ENCODE data around the gene FBXL19. TPM values are rescaled to one million over a fixed set of nuclear protein-coding genes. Genes with fewer than 3 reads are reported as not detected.

The FBXL19 gene
- total RNA-seq, 2 experiments from 2014 or later: 16.1 to 34.8 TPM

DNA sequence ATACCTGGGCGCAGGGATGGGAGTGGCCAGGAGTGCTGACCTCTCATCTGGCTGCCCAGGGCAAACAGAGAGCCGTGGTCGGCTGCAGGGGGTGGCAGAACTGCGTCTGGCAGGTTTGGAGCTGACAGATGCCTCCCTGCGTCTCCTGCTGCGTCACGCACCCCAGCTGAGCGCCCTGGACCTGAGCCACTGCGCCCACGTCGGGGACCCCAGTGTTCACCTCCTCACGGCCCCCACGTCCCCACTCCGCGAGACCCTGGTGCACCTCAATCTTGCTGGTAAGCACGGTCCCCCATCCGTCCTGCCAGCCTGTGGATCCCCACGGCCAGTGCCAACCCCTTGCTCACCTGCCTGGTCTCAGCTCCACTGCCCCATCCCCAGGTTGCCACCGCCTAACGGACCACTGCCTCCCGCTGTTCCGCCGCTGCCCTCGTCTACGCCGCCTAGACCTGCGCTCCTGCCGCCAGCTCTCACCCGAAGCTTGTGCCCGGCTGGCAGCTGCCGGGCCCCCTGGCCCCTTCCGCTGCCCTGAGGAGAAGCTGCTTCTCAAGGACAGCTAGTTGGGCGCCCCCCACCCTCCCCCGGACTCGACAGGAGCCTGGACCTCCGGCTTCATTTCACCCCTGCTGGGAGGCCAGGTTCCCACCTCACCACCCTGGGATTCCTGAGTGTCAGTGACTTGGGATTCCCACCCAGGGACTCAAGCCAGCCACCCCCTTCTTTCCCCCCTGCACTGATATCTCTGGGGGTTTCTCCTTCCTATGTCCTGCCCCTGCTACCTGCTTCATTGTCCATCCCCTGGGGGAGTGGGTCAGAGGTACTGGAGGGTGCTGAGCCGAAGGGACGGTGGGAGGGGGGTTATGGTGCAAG is 23.5 kb downstream of the FBXL19 start:
- Histone ChIP-seq H3K4me3 (ENCODE audit: low read depth, low read length, poor library complexity, severe bottlenecking) (no peak overlapping the region), H3K9me3 (ENCODE audit: low read length) (no peaks in the 10 kb centered on the region), H2AFZ (ENCODE audit: low read length) (no peak overlapping the region), H3K79me2 (ENCODE audit: insufficient read depth, low read depth, low read length) (no peaks in the 10 kb centered on the region), H3K4me2 (ENCODE audit: low read length) (no peak overlapping the region), H3K4me1 (ENCODE audit: insufficient read depth, low read length, poor library complexity, severe bottlenecking) (peaks cover 29% of the 10 kb centered on the region), H3K27ac (ENCODE audit: low read depth, low read length, poor library complexity, severe bottlenecking) (no peak overlapping the region), H3K9me2 (ENCODE audit: insufficient read depth, low read length) (no peaks in the 10 kb centered on the region), H3K36me3 (ENCODE audit: insufficient read depth, low read length) (peaks cover 26% of the 10 kb centered on the region), H4K20me1 (ENCODE audit: insufficient read depth, low read length) (no peaks in the 10 kb centered on the region)
- no peak for DNase-seq (ENCODE audit: low spot score)
- ChIA-PET POLR2A (interaction anchor here (0.6 kb wide), 1 partner anchor 233 kb away, joined by 3 read pairs; the partner anchor contains the start of gene FUS), CTCF (ENCODE audit: unreplicated experiment) (interaction anchor here (0.6 kb wide), 1 partner anchor 179 kb away, joined by 3 read pairs; no protein-coding TSS in a partner anchor)
- BruUV-seq (replicated peaks): no TSS peak
- intact Hi-C loops (cut with micrococcal nuclease; ENCODE audit: unreplicated experiment): no loop called here
- no peak for TF ChIP-seq EZH2phosphoT487 (IDR thresholded peaks at IDR 0.05; ENCODE audit: borderline replicate concordance, low read depth, low read length)

DNA sequence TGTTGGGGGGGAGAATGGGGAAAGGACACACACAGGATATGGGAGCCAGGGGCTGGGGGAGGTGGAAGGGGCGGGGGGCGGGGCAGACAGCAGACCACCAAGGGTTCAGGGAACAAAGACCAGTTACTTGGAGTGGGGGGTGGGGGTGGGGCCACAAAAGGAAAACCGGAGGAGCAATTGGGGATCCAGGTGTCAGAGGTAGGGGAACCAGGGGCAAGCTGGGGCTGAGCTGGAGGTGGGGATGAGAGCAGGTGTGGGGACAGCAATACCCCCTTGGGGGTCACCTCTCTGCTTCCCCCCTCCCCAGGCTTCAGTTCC is 24.1 kb downstream of the FBXL19 start:
- no peaks in the 10 kb centered on the region for H3K79me2 ChIP-seq (ENCODE audit: insufficient read depth, low read depth, low read length)
- H3K9me3 ChIP-seq (ENCODE audit: low read length): no peaks in the 10 kb centered on the region
- no peak overlapping the region for H3K27ac ChIP-seq (ENCODE audit: low read depth, low read length, poor library complexity, severe bottlenecking)
- no peaks in the 10 kb centered on the region for H3K9me2 ChIP-seq (ENCODE audit: insufficient read depth, low read length)
- H3K4me2 ChIP-seq (ENCODE audit: low read length): no peak overlapping the region
- no peak overlapping the region for H2AFZ ChIP-seq (ENCODE audit: low read length)
- peaks cover 24% of the 10 kb centered on the region for H3K4me1 ChIP-seq (ENCODE audit: insufficient read depth, low read length, poor library complexity, severe bottlenecking)
- ChIA-PET CTCF (ENCODE audit: unreplicated experiment) (no interaction called here), POLR2A (no interaction called here)
- H3K4me3 ChIP-seq (ENCODE audit: low read depth, low read length, poor library complexity, severe bottlenecking): no peak overlapping the region
- H3K36me3 ChIP-seq (ENCODE audit: insufficient read depth, low read length): peaks cover 21% of the 10 kb centered on the region
- no peaks in the 10 kb centered on the region for H4K20me1 ChIP-seq (ENCODE audit: insufficient read depth, low read length)
- TF ChIP-seq, protein P1, sequence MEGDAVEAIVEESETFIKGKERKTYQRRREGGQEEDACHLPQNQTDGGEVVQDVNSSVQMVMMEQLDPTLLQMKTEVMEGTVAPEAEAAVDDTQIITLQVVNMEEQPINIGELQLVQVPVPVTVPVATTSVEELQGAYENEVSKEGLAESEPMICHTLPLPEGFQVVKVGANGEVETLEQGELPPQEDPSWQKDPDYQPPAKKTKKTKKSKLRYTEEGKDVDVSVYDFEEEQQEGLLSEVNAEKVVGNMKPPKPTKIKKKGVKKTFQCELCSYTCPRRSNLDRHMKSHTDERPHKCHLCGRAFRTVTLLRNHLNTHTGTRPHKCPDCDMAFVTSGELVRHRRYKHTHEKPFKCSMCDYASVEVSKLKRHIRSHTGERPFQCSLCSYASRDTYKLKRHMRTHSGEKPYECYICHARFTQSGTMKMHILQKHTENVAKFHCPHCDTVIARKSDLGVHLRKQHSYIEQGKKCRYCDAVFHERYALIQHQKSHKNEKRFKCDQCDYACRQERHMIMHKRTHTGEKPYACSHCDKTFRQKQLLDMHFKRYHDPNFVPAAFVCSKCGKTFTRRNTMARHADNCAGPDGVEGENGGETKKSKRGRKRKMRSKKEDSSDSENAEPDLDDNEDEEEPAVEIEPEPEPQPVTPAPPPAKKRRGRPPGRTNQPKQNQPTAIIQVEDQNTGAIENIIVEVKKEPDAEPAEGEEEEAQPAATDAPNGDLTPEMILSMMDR (conservative IDR thresholded peaks at IDR 0.05; ENCODE audit: low read length): no peak
- TF ChIP-seq EZH2phosphoT487 (IDR thresholded peaks at IDR 0.05; ENCODE audit: borderline replicate concordance, low read depth, low read length): no peak
- no peak for DNase-seq (ENCODE audit: low spot score)
- intact Hi-C loops (cut with micrococcal nuclease; ENCODE audit: unreplicated experiment): no loop called here
- BruUV-seq (replicated peaks): no TSS peak

DNA sequence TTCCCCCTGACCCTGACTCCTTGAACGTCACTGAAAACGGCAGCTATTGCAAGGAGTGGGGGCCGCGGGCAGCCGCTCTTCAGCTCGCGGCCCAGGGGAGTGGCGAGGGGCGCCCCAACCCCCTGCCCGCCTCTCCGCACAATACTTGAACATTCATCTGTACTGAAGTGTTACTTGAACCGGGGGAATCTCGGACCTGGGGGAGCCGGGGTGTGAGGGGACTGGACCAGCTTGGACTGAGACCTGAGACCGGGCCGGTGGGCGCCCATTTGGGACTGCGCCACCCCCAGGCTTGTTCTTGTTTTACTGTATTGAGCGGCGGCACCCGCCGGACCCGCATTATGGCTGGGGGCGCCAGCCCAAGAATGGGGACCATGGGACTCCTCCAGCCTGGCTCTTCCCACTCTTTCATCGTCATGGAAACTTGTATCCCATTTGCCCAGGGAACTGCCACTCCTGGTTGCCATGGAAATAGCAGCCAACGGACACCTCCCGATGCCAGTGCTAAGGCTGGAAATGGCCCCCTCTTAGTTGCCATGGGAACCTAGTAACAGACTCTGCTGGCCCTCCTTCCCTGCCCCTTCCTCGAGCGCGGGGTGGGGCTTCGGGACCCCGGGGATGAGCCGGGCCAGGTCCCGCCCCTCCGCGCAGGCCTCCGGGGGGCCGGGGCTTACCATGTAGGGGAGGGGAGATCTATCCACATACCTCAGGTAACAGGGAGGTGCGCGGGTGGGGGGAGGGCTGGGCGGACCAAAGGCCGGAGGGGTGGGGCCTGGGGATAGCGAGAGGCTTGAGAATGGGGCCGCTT is 24.7 kb downstream of the FBXL19 start:
- ChIA-PET CTCF (ENCODE audit: unreplicated experiment) (no interaction called here), POLR2A (no interaction called here)
- H2AFZ ChIP-seq (ENCODE audit: low read length): no peak overlapping the region

More for the DNA sequence above, 24.7 kb downstream of the FBXL19 start:
- H3K9me2 ChIP-seq (ENCODE audit: insufficient read depth, low read length): no peaks in the 10 kb centered on the region
- no peak overlapping the region for H3K27ac ChIP-seq (ENCODE audit: low read depth, low read length, poor library complexity, severe bottlenecking)
- TSS peak; percentile 53 for BruUV-seq (replicated peaks)
- no peaks in the 10 kb centered on the region for H3K9me3 ChIP-seq (ENCODE audit: low read length)
- peak overlapping the region; percentile 72 for H3K4me3 ChIP-seq (ENCODE audit: low read depth, low read length, poor library complexity, severe bottlenecking)
- no peaks in the 10 kb centered on the region for H3K79me2 ChIP-seq (ENCODE audit: insufficient read depth, low read depth, low read length)
- no peak for DNase-seq (ENCODE audit: low spot score)
- no peaks in the 10 kb centered on the region for H4K20me1 ChIP-seq (ENCODE audit: insufficient read depth, low read length)
- H3K36me3 ChIP-seq (ENCODE audit: insufficient read depth, low read length): peaks cover 15% of the 10 kb centered on the region
- peak overlapping the region; percentile 77 for H3K4me2 ChIP-seq (ENCODE audit: low read length)
- intact Hi-C loops (cut with micrococcal nuclease; ENCODE audit: unreplicated experiment): no loop called here
- no peak for TF ChIP-seq EZH2phosphoT487 (IDR thresholded peaks at IDR 0.05; ENCODE audit: borderline replicate concordance, low read depth, low read length)
- TF ChIP-seq, protein P1 (conservative IDR thresholded peaks at IDR 0.05; ENCODE audit: low read length): no peak
- peaks cover 24% of the 10 kb centered on the region for H3K4me1 ChIP-seq (ENCODE audit: insufficient read depth, low read length, poor library complexity, severe bottlenecking)

Measured in OCI-LY7 (cell line).